Activated CD4-positive, alpha-beta T cell treated with anti-CD3 and anti-CD28 coated beads for 36 hours (primary cell): ENCODE measurements around the gene LAMB2. TPM values are rescaled to one million over a fixed set of nuclear protein-coding genes. Genes with fewer than 3 reads are reported as not detected.

Experiments
- ATAC-seq: fragments of 200-7000 bp; cut with Tn5 transposase; one replicate; pipeline ENCODE4 v1.10.0; 2021; ENCODE audit warnings: mild to moderate bottlenecking, moderate library complexity
- CTCF ChIA-PET: fragments of 350-600 bp; sonication (Branson Sonifier 250); formaldehyde crosslinking; loops from one replicate; lab custom pipeline; 2021; ENCODE audit warnings: antibody characterized with exemption; lab: Charles Lee
- POLR2A ChIA-PET: fragments of 350-600 bp; sonication (Branson Sonifier 250); formaldehyde crosslinking; loops from one replicate; lab custom pipeline; 2021; ENCODE audit warnings: antibody characterized with exemption, inconsistent platforms; lab: Charles Lee
- DNase-seq: peaks from one replicate; pipeline ENCODE4 v3.0.0-alpha.2; 2020
- H3K27ac Mint-ChIP-seq: one replicate; pipeline ENCODE4 v1.8.0; 2021; ENCODE audit warnings: mixed read lengths
- H3K27me3 Mint-ChIP-seq: one replicate; pipeline ENCODE4 v1.8.0; 2021; ENCODE audit warnings: mixed read lengths
- H3K36me3 Mint-ChIP-seq: one replicate; pipeline ENCODE4 v1.8.0; 2021; ENCODE audit warnings: low read depth, mixed read lengths
- H3K4me1 Mint-ChIP-seq: one replicate; pipeline ENCODE4 v1.8.0; 2021; ENCODE audit warnings: mixed read lengths
- H3K4me3 Mint-ChIP-seq: one replicate; pipeline ENCODE4 v1.8.0; 2021; ENCODE audit warnings: mild to moderate bottlenecking, moderate library complexity, mixed read lengths
- H3K9me3 Mint-ChIP-seq: one replicate; pipeline ENCODE4 v1.8.0; 2021; ENCODE audit warnings: low read depth, mixed read lengths
- intact Hi-C, 2 experiments: fragments of 100-400 bp; cut with DNase I in 1 of 2; cut with micrococcal nuclease in 1 of 2; formaldehyde crosslinking; loops; one replicate each; pipeline versions ENCODE4 v1.14.2 to v1.15.1; 2022 to 2024; cut with DNase I, micrococcal nuclease
- total RNA-seq, 2 experiments: library from RNA; stranded (reverse); gene quantifications; one replicate each; pipeline ENCODE4 v1.2.3, GENCODE V29; 2021

LAMB2 gene
- total RNA-seq, 2 experiments from 2014 or later = 0.71 TPM; not detected in 1

GRCh38 chr3:49100046-49100615 lies 32.7 kb downstream of the LAMB2 start:
- DNase-seq (no peak), ATAC-seq (no peak)
- H3K4me3 Mint-ChIP-seq = no peak overlapping the region
- ChIA-PET CTCF (interaction anchor here (0.7 kb wide), 1 partner anchor 111 kb away, joined by 3 read pairs; no protein-coding TSS in a partner anchor), POLR2A (no interaction called here)
- peaks cover 17% of the 10 kb centered on the region for H3K4me1 Mint-ChIP-seq
- H3K36me3 Mint-ChIP-seq = peaks cover 35% of the 10 kb centered on the region
- no peaks in the 10 kb centered on the region for H3K9me3 Mint-ChIP-seq
- intact Hi-C loops = no loop called here
- no peak overlapping the region for H3K27ac Mint-ChIP-seq
- H3K27me3 Mint-ChIP-seq = no peaks in the 10 kb centered on the region

DNA sequence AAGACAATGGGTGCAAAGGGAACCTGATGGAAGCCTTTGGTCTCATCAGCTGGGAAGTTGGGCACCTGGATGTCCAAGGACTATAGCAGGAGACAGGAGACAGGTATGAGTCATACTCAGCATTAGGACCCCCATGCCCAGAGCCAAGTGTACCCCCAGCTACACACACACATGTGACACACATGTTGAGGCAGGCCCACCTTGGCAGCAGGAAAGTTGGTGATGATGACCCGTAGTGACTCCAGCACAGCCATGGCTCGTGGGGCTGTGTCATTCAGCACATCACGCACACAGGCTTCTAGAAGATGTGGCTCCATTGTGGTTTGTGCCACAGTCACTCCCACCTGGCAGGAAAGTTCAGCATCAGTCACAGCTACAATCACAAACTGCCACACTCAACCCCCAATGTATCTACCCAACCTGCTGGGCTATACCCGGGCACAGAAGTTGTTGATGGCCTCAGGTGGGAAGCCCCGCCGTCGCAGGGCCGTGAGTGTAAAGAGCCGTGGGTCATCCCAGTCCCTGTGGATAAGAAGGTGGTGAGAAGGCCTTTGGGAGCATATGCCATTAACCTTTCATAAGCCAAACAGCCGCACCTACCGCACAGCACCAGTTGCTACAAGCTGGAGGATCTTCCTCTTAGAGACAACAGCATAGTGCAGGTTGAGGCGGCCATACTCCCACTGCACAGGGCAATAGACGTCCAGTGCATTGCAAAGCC lies 33.8 kb downstream of the LAMB2 start:
- H3K27ac Mint-ChIP-seq = no peak overlapping the region
- CTCF ChIA-PET = no interaction called here
- intact Hi-C loops = loop anchor here in 1 of 2 experiments (10.0 kb wide), 1 partner anchor 184 kb away; the partner anchor contains the start of gene ARIH2
- no peak overlapping the region for H3K4me3 Mint-ChIP-seq
- peaks cover 16% of the 10 kb centered on the region for H3K4me1 Mint-ChIP-seq
- no peak for DNase-seq
- H3K27me3 Mint-ChIP-seq = no peaks in the 10 kb centered on the region
- H3K9me3 Mint-ChIP-seq = no peaks in the 10 kb centered on the region
- POLR2A ChIA-PET = no interaction called here
- peaks cover 35% of the 10 kb centered on the region for H3K36me3 Mint-ChIP-seq
- no peak for ATAC-seq

GRCh38 chr3:49098429-49098828 lies 34.4 kb downstream of the LAMB2 start:
- no peak for ATAC-seq
- DNase-seq = no peak
- Mint-ChIP-seq H3K4me1 (peaks cover 10% of the 10 kb centered on the region), H3K36me3 (peaks cover 34% of the 10 kb centered on the region), H3K4me3 (no peak overlapping the region), H3K9me3 (no peaks in the 10 kb centered on the region), H3K27me3 (no peaks in the 10 kb centered on the region), H3K27ac (no peak overlapping the region)
- CTCF ChIA-PET = no interaction called here
- intact Hi-C loops = loop anchor here in 1 of 2 experiments (10.0 kb wide), 1 partner anchor 184 kb away; the partner anchor contains the start of gene ARIH2
- POLR2A ChIA-PET = no interaction called here

DNA sequence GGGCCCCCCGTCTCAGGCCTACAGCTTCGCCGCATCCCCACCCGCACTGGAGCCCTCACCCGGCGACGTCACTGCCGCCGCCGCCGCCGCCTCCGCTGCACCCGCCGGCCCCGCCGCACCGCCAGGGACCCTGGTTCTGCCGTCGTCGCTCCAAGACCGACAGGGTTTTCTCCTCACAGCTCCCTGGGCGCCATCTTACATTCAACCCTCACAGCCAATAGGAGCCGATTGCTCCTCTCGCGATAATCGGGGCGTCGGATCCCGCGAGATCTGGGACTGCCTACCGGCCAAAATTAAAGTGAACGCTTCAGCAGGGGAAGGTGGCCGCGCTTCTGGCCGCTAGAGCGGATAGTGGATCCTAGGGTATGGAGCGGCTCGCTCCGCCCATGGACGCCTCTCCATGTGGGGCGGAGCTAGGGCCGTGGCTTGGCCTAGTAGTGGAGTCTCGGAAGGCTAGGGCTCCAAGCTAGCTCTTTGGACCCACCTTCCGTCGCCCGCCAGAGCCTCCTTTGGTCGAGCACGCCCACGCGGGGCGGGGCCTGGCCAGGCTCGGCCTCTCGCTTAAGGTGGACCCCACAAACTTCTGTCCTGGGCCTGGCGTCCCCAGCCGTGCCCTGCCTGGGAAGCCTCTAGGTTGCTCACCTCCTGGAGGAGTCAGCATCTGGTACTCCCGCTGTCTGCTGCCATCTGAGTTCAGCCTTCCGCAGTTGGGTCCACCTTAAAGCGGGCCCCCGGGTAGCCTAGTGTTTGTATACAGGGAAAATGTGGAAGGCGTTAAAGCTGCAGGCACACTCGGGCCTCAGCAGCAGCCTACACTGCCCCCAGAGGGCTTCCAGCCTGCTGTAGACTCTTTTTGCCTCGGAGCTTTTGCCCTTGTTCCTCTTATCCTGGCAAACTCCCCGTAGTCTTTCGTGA lies 38.7 kb downstream of the LAMB2 start, which contains the start of gene QRICH1:
Gene QRICH1 (minus strand): TSS at position 219 of the 915 bp plus-strand sequence. CDS start 17,054 bp downstream, outside the sequence.
- Mint-ChIP-seq H3K4me3 (peak within 1 kb of the TSS; percentile 90), H3K9me3 (no peaks in the 10 kb centered on the region), H3K4me1 (peaks cover 33% of the 10 kb centered on the region), H3K36me3 (peaks cover 31% of the 10 kb centered on the region), H3K27me3 (no peaks in the 10 kb centered on the region), H3K27ac (peak within 1 kb of the TSS; percentile 94)
- peak; percentile 98 for DNase-seq
- intact Hi-C loops = loop anchor here (1.0 to 10.0 kb wide), 28 partner anchors 10 to 1932 kb away; partner anchors contain the start of genes IMPDH2 (in 2 of the 2), QARS1 (in 2 of the 2), TCTA (in 2 of the 2) and USP19 (in 2 of the 2)
- peak; percentile 86 for ATAC-seq
- CTCF ChIA-PET = interaction anchor here (0.5 to 4.1 kb wide), 24 partner anchors 10 to 1241 kb away, joined by 3 to 26 read pairs (median 4); partner anchors contain the start of genes DAG1, IMPDH2, KLHDC8B and NDUFAF3
- POLR2A ChIA-PET = interaction anchor here (0.5 to 3.1 kb wide), 24 partner anchors 9 to 692 kb away, joined by 3 to 31 read pairs (median 4); partner anchors contain the start of genes IMPDH2, IP6K1, IP6K2 and NDUFAF3

DNA sequence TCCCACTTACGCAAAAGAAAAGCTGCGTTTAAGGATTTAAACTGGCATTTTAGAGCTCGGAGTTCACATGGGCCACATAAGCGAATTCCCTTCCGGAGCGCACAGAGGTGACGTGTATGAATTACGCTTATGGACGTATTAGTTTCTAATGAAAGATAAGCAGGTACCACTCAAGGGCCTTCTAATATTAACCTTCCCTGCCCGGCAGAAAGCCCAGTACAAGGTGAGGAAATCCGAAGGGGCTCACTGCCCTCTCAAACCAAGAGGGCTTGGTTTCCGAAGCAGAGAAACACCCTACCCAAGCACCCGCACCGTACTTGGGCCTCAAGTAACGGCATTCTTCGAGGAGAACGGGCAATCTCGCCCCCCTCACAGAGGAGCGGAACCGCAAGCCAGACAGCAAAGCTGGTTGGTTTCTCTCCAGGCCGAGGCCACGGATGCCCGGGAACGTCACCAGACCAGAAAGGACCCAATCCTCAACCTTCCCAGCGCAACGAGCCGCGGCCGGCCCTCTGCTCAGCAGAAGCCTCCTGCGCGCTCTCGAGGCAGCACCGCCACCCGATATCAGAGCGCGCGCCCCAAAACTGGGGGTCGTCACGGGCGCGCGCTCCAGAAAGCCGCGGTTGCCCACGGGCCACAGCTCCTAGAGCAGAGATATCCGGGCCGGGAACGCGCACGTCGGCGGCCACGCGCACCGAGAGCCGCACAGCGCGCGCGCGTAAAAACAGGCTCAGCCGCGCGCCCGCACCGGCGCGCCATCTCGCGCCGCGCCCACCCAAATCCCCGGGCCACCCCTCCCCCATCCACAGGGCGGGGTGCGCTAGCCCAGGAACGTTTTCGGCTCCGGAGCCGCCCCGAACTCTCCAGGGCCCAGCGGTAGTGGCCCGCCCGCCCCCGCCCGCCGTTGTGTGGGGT lies 39.7 kb downstream of the LAMB2 start:
- Mint-ChIP-seq H3K4me3 (peak overlapping the region; percentile 90), H3K4me1 (peaks cover 33% of the 10 kb centered on the region), H3K27me3 (no peaks in the 10 kb centered on the region), H3K27ac (peak overlapping the region; percentile 92), H3K36me3 (peaks cover 26% of the 10 kb centered on the region), H3K9me3 (no peaks in the 10 kb centered on the region)
- CTCF ChIA-PET = interaction anchor here (0.5 to 4.1 kb wide), 21 partner anchors 9 to 1242 kb away, joined by 3 to 26 read pairs (median 4); partner anchors contain the start of genes DAG1, IMPDH2, NDUFAF3 and P4HTM
- POLR2A ChIA-PET = interaction anchor here (0.5 to 3.1 kb wide), 25 partner anchors 10 to 693 kb away, joined by 3 to 31 read pairs (median 4); partner anchors contain the start of genes IMPDH2, IP6K1, IP6K2 and NDUFAF3
- DNase-seq = peak; percentile 91
- intact Hi-C loops = loop anchor here (1.0 to 10.0 kb wide), 11 partner anchors 64 to 1931 kb away; partner anchors contain the start of genes TCTA (in 2 of the 2), ARIH2 (in 1 of the 2), C3orf62 (in 1 of the 2) and CDC25A (in 1 of the 2)
- peak; percentile 25 for ATAC-seq

- Mint-ChIP-seq H3K4me1 (peaks cover 11% of the 10 kb centered on the region), H3K36me3 (peaks cover 16% of the 10 kb centered on the region), H3K27ac (no peak overlapping the region), H3K9me3 (no peaks in the 10 kb centered on the region), H3K4me3 (no peak overlapping the region), H3K27me3 (no peaks in the 10 kb centered on the region)
- ChIA-PET CTCF (no interaction called here), POLR2A (interaction anchor here (0.6 to 1.3 kb wide), 4 partner anchors 12 to 217 kb away, joined by 3 to 11 read pairs (median 6); partner anchors contain the start of genes IMPDH2 and QRICH1)
- ATAC-seq (no peak), DNase-seq (no peak)
- intact Hi-C loops = no loop called here
Observed at GRCh38 chr3:49081429-49081828, 51.4 kb downstream of the LAMB2 start.

DNA sequence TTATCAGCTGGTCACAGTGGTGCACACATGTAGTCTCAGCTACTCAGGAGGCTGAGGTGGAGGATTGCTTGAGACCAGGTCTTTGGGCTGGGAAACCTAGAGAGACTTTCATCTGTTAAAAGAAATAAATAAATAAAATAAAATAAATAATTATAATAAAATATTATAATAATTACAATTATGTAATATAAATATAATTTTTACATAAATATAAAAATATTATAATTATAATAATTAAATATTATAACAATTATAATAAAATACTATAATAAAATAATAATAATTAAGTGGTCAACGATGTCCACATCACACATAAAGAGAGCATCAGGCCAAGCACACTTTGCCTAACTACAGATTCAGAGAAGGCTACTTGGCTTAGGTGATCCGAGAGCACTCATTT lies 53.6 kb downstream of the LAMB2 start:
- H3K27me3 Mint-ChIP-seq = no peaks in the 10 kb centered on the region
- no peak overlapping the region for H3K4me3 Mint-ChIP-seq
- DNase-seq = no peak
- ChIA-PET CTCF (interaction anchor here (0.5 kb wide), 1 partner anchor 729 kb away, joined by 5 read pairs; no protein-coding TSS in a partner anchor), POLR2A (no interaction called here)
- H3K9me3 Mint-ChIP-seq = no peaks in the 10 kb centered on the region
- H3K27ac Mint-ChIP-seq = no peak overlapping the region
- intact Hi-C loops = no loop called here
- H3K36me3 Mint-ChIP-seq = peaks cover 24% of the 10 kb centered on the region
- ATAC-seq = no peak
- peaks cover 11% of the 10 kb centered on the region for H3K4me1 Mint-ChIP-seq

DNA sequence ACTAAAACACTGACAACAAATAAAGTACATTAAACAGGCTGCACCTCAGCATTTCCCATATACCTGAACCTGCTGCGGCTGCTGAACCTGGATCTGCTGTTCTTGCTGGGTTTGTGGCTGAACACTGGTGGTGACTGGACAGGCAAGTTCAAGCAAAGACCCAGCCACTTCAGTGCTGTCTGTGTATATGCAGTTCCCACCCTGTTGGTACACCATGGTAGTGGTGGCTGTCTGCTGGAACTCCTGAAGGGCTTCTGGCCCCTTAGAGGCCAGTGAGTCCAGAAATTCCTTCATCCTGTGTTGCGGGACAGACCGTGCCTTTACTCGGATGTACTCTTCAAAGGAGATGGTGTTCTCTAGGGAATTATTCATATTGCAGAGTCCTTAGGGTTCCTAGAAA lies 56.2 kb downstream of the LAMB2 start:
- H3K36me3 Mint-ChIP-seq = peaks cover 41% of the 10 kb centered on the region
- intact Hi-C loops = no loop called here
- ChIA-PET POLR2A (no interaction called here), CTCF (no interaction called here)
- H3K9me3 Mint-ChIP-seq = no peaks in the 10 kb centered on the region
- ATAC-seq = no peak
- H3K4me1 Mint-ChIP-seq = peaks cover 11% of the 10 kb centered on the region
- DNase-seq = no peak
- H3K4me3 Mint-ChIP-seq = no peak overlapping the region
- no peak overlapping the region for H3K27ac Mint-ChIP-seq
- H3K27me3 Mint-ChIP-seq = no peaks in the 10 kb centered on the region

DNA sequence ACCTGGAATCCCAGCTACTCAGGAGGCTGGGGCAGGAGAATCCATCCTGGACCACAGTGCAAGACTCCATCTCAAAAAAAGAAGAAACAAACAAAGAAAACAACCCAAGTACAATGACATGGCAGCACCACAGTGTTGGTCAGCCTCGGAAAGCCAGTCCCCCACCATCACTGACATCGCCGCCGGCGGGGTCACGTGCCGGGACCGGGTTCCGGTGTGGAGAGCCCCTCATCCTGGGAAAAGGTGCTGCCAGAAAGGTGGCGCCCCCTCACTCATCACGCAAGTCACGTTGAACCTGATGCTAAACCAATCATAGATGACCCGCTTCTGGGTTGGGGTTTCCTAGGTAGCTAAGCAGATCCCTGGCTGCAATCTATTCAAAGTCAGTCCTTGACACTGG lies 56.7 kb downstream of the LAMB2 start:
- no peak overlapping the region for H3K27ac Mint-ChIP-seq
- peaks cover 7% of the 10 kb centered on the region for H3K4me1 Mint-ChIP-seq
- intact Hi-C loops = no loop called here
- H3K4me3 Mint-ChIP-seq = no peak overlapping the region
- no peaks in the 10 kb centered on the region for H3K9me3 Mint-ChIP-seq
- ChIA-PET CTCF (no interaction called here), POLR2A (no interaction called here)
- no peak for DNase-seq
- ATAC-seq = no peak
- peaks cover 45% of the 10 kb centered on the region for H3K36me3 Mint-ChIP-seq
- no peaks in the 10 kb centered on the region for H3K27me3 Mint-ChIP-seq
